Ascending aorta (tissue), 2 donors: ENCODE measurements around the gene ILK. TPM values are rescaled to one million over a fixed set of nuclear protein-coding genes. Genes with fewer than 3 reads are reported as not detected.

Source experiments
- DNase-seq, 2 donors: peaks; one replicate each; pipeline ENCODE4 v3.0.0-alpha.2; 2019; ENCODE audit warnings: low spot score in 2 of 2
- H3K27ac ChIP-seq, 2 donors: fragments of 200-600 bp; sonication (generic); one replicate each; pipeline ENCODE4 v1.5.1; 2016 to 2017; ENCODE audit warnings: mild to moderate bottlenecking in 1 of 2
- H3K27me3 ChIP-seq: fragments of 200-600 bp; sonication (generic); one replicate; pipeline ENCODE4 v1.5.1; 2017
- H3K36me3 ChIP-seq, 2 donors: fragments of 200-600 bp; sonication (generic); one replicate each; pipeline ENCODE4 v1.5.1; 2016
- H3K4me1 ChIP-seq, 2 donors: fragments of 200-600 bp; sonication (generic); one replicate each; pipeline ENCODE4 v1.5.1; 2016 to 2017; ENCODE audit warnings: mild to moderate bottlenecking in 1 of 2
- H3K4me3 ChIP-seq, 2 donors: fragments of 200-600 bp; sonication (generic); one replicate each; pipeline ENCODE4 v1.5.1; 2016 to 2017; ENCODE audit warnings: mild to moderate bottlenecking in 1 of 2
- H3K9me3 ChIP-seq, 2 donors: fragments of 200-600 bp; sonication (generic); one replicate each; pipeline ENCODE4 v1.5.1; 2016
- intact Hi-C: fragments of 100-400 bp; cut with DNase I; formaldehyde crosslinking; loops from one replicate; pipeline ENCODE4 v1.15.1; 2023
- total RNA-seq: library from RNA; depleted of rRNA; stranded (reverse); fragments of >200 nt; gene quantifications from one replicate; pipeline ENCODE4 v1.1.0, GENCODE V29; 2016
- TF ChIP-seq, protein P1 (sequence below), 3 experiments: fragments of 200-600 bp in 2 of 3; fragments of 450-650 bp in 1 of 3; sonication (generic) in 2 of 3; IDR thresholded peaks; one replicate each; pipeline ENCODE4 v1.5.1; 2016 to 2019; ENCODE audit warnings: antibody characterized with exemption in 3 of 3, mild to moderate bottlenecking in 1 of 3, moderate library complexity in 1 of 3

ILK gene
- total RNA-seq, 1 donor from 2014 or later: 183 TPM

DNA sequence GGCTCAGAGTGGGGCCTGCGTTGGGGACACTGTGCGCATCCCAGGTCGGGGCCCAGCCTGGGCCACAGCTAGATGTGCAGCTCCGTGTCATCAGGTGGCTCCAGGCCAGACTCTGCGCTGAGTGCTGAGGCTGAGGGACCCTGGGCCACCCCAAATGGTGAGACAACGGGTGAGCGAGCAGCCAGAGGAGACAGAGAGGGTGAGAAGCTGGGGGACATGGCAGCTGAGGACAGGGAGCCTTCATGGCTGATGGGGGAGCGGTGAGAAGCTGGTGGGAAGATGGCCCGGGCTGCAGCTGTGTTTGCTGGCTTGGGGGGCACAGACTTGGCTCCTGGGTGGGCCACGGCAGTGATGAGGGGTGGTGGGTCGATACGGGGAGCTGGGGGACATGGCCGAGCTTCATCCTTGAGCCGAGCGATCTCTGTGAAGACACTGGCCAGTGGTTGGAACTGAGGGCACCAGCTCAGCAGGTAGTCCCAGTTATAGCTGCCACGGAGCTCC, 18.2 kb downstream of the ILK start:
- no peaks in the 10 kb centered on the region for H3K27me3 ChIP-seq
- H3K4me3 ChIP-seq: no peak overlapping the region
- peaks cover 28 to 39% of the 10 kb centered on the region in 2 donors for H3K36me3 ChIP-seq
- TF ChIP-seq, protein P1, sequence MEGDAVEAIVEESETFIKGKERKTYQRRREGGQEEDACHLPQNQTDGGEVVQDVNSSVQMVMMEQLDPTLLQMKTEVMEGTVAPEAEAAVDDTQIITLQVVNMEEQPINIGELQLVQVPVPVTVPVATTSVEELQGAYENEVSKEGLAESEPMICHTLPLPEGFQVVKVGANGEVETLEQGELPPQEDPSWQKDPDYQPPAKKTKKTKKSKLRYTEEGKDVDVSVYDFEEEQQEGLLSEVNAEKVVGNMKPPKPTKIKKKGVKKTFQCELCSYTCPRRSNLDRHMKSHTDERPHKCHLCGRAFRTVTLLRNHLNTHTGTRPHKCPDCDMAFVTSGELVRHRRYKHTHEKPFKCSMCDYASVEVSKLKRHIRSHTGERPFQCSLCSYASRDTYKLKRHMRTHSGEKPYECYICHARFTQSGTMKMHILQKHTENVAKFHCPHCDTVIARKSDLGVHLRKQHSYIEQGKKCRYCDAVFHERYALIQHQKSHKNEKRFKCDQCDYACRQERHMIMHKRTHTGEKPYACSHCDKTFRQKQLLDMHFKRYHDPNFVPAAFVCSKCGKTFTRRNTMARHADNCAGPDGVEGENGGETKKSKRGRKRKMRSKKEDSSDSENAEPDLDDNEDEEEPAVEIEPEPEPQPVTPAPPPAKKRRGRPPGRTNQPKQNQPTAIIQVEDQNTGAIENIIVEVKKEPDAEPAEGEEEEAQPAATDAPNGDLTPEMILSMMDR (IDR thresholded peaks at IDR 0.05): no peak
- H3K27ac ChIP-seq: no peak overlapping the region
- peaks cover 3 to 17% of the 10 kb centered on the region in 2 donors for H3K4me1 ChIP-seq
- intact Hi-C loops: no loop called here
- no peaks in the 10 kb centered on the region for H3K9me3 ChIP-seq
- DNase-seq: no peak

DNA sequence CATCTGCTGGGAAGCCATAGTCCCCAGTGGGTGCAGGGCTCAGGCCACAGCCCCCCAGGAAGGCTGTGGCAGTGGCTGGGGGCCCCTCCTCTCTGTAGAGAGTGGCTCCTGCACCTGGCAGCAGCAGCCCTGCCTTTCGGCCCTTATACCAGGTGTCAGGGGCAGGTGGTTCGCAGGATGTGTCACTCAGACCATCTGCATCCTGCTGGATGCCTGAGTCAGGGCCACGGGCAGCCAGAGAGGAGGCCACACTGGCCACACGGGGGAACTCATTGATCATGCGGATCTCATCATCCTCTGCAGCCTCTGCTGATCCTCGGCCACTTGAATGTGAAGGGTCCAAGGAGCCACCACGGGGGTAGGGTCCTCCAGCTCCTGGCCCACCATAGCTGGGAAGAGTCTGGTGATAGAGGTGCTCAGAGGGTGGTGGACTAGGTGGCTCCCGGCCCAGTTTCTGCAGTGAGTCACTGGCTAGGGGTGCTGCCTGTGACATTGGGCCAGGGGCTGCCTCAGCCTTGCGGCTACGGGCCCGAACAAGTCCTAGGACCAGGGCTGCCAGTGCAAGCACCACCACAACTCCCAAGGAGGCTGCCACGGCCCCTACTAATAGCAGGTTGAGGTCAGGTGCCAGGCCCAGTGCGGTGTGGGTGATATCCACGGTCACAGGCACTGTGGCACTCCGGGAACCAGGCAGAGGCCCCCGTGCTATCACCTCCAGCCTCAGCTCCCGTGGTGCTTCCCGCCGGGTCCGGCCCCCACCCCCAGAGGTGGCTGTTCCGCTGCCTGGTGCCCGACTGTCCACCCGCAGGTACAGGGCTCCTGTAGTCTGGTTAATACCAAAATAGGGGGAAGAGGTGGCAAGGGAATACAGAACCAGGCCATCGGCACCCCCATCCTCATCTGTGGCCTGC, 18.9 kb downstream of the ILK start:
- intact Hi-C loops: no loop called here
- TF ChIP-seq, protein P1 (IDR thresholded peaks at IDR 0.05): no peak
- DNase-seq: no peak
- Histone ChIP-seq H3K4me3 (no peak overlapping the region), H3K27ac (no peak overlapping the region), H3K4me1 (peaks cover 3 to 14% of the 10 kb centered on the region in 2 donors), H3K27me3 (no peaks in the 10 kb centered on the region), H3K36me3 (peaks cover 35 to 47% of the 10 kb centered on the region in 2 donors), H3K9me3 (no peaks in the 10 kb centered on the region)

DNA sequence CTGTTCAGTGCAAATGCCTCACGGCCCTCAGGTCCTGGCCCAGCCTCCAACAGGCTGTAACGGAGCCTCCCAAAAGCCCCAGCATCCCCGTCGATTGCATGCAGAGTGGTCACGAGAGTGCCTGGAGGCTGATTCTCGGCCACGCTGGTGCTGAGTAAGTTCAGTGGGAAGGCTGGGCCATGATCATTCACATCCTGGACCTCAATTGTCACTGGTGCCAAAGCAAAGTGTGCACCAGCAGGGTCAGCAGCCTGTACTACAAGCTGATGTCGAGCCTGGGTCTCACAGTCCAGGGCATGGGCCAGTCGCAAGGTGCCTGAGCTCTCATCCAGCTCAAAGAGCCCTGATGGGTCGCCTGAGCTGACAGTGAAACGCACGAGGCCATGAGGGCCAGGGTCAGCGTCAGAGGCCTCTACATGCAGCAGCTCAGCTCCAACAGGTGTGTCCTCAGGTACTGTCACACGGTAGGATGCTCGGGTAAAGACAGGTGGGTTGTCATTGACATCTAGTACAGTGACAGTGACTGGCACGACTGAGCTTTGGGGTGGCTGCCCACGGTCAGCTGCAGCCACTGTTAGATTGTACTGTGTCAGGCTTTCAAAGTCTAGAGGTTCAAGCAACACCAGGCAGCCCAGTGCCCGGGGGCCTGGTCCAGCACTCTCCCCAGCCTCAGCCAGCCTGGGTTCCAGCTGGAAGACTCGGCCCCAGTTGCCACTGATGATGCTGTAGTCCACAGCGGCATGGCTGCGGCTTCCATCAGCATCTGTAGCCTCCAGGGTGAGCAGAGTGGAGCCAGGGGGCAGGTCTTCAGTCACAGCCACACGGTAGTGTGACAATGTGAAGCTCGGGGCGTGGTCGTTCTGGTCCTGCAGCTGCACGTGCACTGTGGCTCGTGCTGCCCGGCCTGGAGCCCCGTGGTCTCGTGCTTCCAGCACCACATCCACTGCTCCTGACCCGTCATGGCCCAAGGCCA, 20.1 kb downstream of the ILK start:
- no peaks in the 10 kb centered on the region for H3K27me3 ChIP-seq
- TF ChIP-seq, protein P1 (IDR thresholded peaks at IDR 0.05): no peak
- no peak overlapping the region for H3K27ac ChIP-seq
- DNase-seq: no peak
- H3K4me1 ChIP-seq: peaks cover 0 to 5% of the 10 kb centered on the region in 2 donors
- H3K36me3 ChIP-seq: peaks cover 43 to 51% of the 10 kb centered on the region in 2 donors
- no peak overlapping the region for H3K4me3 ChIP-seq
- intact Hi-C loops: no loop called here
- H3K9me3 ChIP-seq: no peaks in the 10 kb centered on the region

DNA sequence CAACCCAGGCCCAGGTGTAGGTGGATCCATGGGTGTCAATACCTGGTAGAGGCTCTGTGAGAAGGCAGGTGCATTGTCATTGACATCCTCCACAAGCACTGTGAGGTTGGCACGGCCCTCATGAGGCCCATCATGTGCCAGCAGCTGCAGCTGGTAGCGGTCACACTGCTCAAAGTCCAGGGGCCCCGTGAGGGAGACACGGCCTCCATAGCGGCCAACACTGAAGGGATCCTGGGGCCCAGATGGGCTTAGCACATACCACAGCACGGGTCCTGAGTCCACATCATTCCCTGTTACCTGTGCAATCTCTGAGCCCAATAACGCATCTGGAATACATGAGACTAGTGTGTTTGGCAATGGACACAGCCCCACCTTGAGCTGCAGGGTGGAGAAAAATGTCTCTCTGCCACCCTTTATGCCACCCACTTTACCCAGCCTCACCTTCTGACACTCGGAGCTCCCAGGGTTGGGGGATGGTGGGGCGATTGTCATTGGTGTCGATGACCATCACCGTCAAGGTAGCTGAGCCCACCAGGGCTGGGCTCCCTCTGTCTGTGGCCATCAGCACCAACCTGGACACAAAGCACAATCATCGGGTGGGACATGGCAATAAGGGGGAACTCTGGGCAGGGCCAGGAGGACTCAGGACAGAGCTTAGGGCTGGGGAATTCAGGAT, 21.7 kb downstream of the ILK start:
- no peak for DNase-seq
- Histone ChIP-seq H3K27me3 (no peaks in the 10 kb centered on the region), H3K4me3 (no peak overlapping the region), H3K9me3 (no peaks in the 10 kb centered on the region), H3K27ac (no peak overlapping the region), H3K4me1 (no peaks in the 10 kb centered on the region), H3K36me3 (peaks cover 55 to 64% of the 10 kb centered on the region in 2 donors)
- intact Hi-C loops: no loop called here
- TF ChIP-seq, protein P1 (IDR thresholded peaks at IDR 0.05): no peak

DNA sequence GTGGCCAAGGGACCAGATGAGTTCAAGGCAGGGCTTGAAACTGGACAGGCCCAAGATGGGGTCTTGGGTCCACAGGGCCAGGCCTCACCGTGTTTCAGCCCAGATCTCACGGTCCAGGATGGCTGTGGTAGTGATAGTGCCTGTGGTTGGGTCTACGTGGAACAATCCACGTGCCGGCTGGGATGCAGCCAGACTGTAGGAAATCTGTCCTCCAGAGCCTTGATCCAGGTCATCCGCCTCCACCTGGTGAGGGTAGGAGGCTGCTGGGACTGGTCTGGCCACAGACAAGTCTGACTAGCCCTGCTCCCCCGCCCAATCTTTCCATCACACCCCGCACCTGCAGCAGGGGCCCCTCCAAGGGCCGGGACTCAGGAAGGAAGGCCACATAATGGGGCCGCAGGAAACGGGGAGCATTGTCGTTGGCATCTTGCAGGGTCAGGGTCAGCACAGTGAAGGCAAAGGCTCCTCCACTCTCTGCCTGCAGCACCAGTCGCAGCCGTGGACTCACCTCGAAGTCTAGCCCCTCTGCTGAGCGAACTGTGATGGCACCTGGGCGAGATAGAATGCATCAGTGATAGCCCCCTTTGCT, 22.4 kb downstream of the ILK start:
- H3K9me3 ChIP-seq: no peaks in the 10 kb centered on the region
- no peak overlapping the region for H3K27ac ChIP-seq
- peaks cover 61 to 69% of the 10 kb centered on the region in 2 donors for H3K36me3 ChIP-seq
- intact Hi-C loops: no loop called here
- no peak for DNase-seq
- H3K27me3 ChIP-seq: no peaks in the 10 kb centered on the region
- H3K4me3 ChIP-seq: no peak overlapping the region
- H3K4me1 ChIP-seq: no peaks in the 10 kb centered on the region
- TF ChIP-seq, protein P1 (IDR thresholded peaks at IDR 0.05): no peak
